Smooth muscle cell (in vitro differentiated cells): ENCODE results near the gene SLX4IP. TPM values are rescaled to one million over a fixed set of nuclear protein-coding genes. Genes with fewer than 3 reads are reported as not detected.

Source experiments
- DNase-seq: peaks from one replicate; lab custom pipeline; 2025; ENCODE audit not compliant: unreplicated experiment; lab: John Stamatoyannopoulos, UW
- H2AFZ ChIP-seq: fragments of 200-600 bp; sonication (generic); 2 replicates; pipeline ENCODE4 v1.6.0; 2016; ENCODE audit warnings: antibody characterized with exemption, low read depth, mild to moderate bottlenecking
- H3F3A ChIP-seq: fragments of 200-600 bp; sonication (generic); 2 replicates; pipeline ENCODE4 v1.6.0; 2017; ENCODE audit warnings: antibody characterized with exemption, low read depth
- H3K27ac ChIP-seq: fragments of 200-600 bp; sonication (generic); 2 replicates; pipeline ENCODE4 v1.5.1; 2016; ENCODE audit warnings: low read depth, mild to moderate bottlenecking
- H3K27me3 ChIP-seq: fragments of 200-600 bp; sonication (generic); 2 replicates; pipeline ENCODE4 v1.6.1; 2016; ENCODE audit warnings: low read depth, mild to moderate bottlenecking
- H3K36me3 ChIP-seq: fragments of 200-600 bp; sonication (generic); 2 replicates; pipeline ENCODE4 v1.5.1; 2016; ENCODE audit warnings: low read depth
- H3K4me1 ChIP-seq: fragments of 200-600 bp; sonication (generic); 2 replicates; pipeline ENCODE4 v1.5.1; 2016; ENCODE audit warnings: low read depth
- H3K4me2 ChIP-seq: fragments of 200-600 bp; sonication (generic); 2 replicates; pipeline ENCODE4 v1.6.0; 2016; ENCODE audit warnings: mild to moderate bottlenecking
- H3K4me3 ChIP-seq: fragments of 200-600 bp; sonication (generic); 2 replicates; pipeline ENCODE4 v1.5.1; 2016; ENCODE audit warnings: mild to moderate bottlenecking
- H3K79me2 ChIP-seq: fragments of 200-600 bp; sonication (generic); 2 replicates; pipeline ENCODE4 v1.6.0; 2016; ENCODE audit warnings: low read depth, mild to moderate bottlenecking
- H3K9ac ChIP-seq: fragments of 200-600 bp; sonication (generic); 2 replicates; pipeline ENCODE4 v1.6.0; 2016; ENCODE audit warnings: low read depth
- H3K9me3 ChIP-seq: fragments of 200-600 bp; sonication (generic); replicated peaks from 2 replicates; pipeline ENCODE4 v1.5.1; 2016; ENCODE audit warnings: low read depth
- H4K20me1 ChIP-seq: fragments of 200-600 bp; sonication (generic); 2 replicates; pipeline ENCODE4 v1.6.0; 2016; ENCODE audit warnings: low read depth
- CTCF ChIP-seq: fragments of 200-600 bp; sonication (generic); IDR thresholded peaks from 2 replicates; pipeline ENCODE4 v1.5.1; 2017; ENCODE audit warnings: borderline replicate concordance, mild to moderate bottlenecking, antibody characterized with exemption; ENCODE audit not compliant: insufficient read depth, poor library complexity, severe bottlenecking
- WGBS: methylation state at CpG from one replicate; pipeline ENCODE4 v1.1.7; 2016; ENCODE audit warnings: low lambda C conversion rate; 5-methylcytosine and 5-hydroxymethylcytosine counted together
- polyA plus RNA-seq: library from polyadenylated mRNA; unstranded; fragments of >200 nt; fragmentation: Nextera tagmentation; extraction: Ambion mirVana; gene quantifications from 2 replicates; pipeline ENCODE4 v1.2.1, GENCODE V29; 2016
- total RNA-seq: library from RNA; depleted of rRNA; stranded (reverse); fragments of >200 nt; gene quantifications from 2 replicates; pipeline ENCODE4 v1.2.3, GENCODE V29; 2014

SLX4IP gene
- total and polyA plus RNA-seq, 2 experiments from 2014 or later = 1.2 to 6.2 TPM

GRCh38 chr20:10454151-10454750, 19.1 kb downstream of the SLX4IP start:
- H3K4me1 ChIP-seq = no peaks in the 10 kb centered on the region
- no peaks in the 10 kb centered on the region for H3K27me3 ChIP-seq
- H3K4me3 ChIP-seq = no peak overlapping the region
- TF ChIP-seq CTCF = no peak
- no peak for DNase-seq
- H4K20me1 ChIP-seq = no peaks in the 10 kb centered on the region
- no peaks in the 10 kb centered on the region for H3K36me3 ChIP-seq
- H3K9ac ChIP-seq = no peak overlapping the region
- no peak overlapping the region for H3K4me2 ChIP-seq
- peaks cover 8% of the 10 kb centered on the region for H3K9me3 ChIP-seq
- H2AFZ ChIP-seq = no peak overlapping the region
- H3K79me2 ChIP-seq = peaks cover 22% of the 10 kb centered on the region
- no peaks in the 10 kb centered on the region for H3F3A ChIP-seq
- no peak overlapping the region for H3K27ac ChIP-seq

- no peak for DNase-seq
- Histone ChIP-seq H3F3A (no peaks in the 10 kb centered on the region), H3K9me3 (peaks cover 8% of the 10 kb centered on the region), H3K9ac (no peak overlapping the region), H3K79me2 (peaks cover 17% of the 10 kb centered on the region), H3K27ac (no peak overlapping the region), H3K4me2 (no peak overlapping the region), H3K4me1 (peaks cover 18% of the 10 kb centered on the region), H3K4me3 (no peak overlapping the region), H2AFZ (no peak overlapping the region), H3K27me3 (no peaks in the 10 kb centered on the region), H4K20me1 (no peaks in the 10 kb centered on the region), H3K36me3 (no peaks in the 10 kb centered on the region)
- WGBS = 98% methylated on average over 2 of the region's 2 CpGs
- TF ChIP-seq CTCF = no peak
Observed at GRCh38 chr20:10461495-10461894, 26.4 kb downstream of the SLX4IP start.

DNA sequence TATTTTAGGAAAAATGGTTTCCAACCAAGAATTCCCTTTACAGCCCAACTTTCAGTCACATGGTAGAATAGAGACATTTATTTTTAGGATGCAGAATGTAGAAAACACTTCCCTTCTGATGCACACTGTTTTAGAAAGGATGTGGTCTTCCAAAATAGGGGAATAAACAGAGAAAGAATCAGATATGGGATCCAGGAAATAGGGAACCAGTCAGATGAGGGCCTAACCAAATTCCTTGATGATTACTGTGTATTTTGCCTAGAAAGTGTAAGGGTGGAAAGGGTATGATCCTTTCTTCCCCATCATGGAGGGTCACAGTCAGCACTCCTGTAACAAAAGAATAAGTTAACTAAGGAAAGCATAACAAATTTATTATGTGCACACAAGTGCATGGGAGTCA, 27.4 kb downstream of the SLX4IP start:
- Histone ChIP-seq H3K9me3 (peaks cover 1% of the 10 kb centered on the region), H3K4me2 (no peak overlapping the region), H3F3A (peaks cover 8% of the 10 kb centered on the region), H4K20me1 (no peaks in the 10 kb centered on the region), H3K27me3 (no peaks in the 10 kb centered on the region), H3K9ac (no peak overlapping the region), H2AFZ (no peak overlapping the region), H3K27ac (no peak overlapping the region), H3K4me1 (peaks cover 29% of the 10 kb centered on the region), H3K36me3 (no peaks in the 10 kb centered on the region), H3K4me3 (no peak overlapping the region), H3K79me2 (peaks cover 9% of the 10 kb centered on the region)
- TF ChIP-seq CTCF = no peak
- DNase-seq = no peak

GRCh38 chr20:10463622-10464021, 28.5 kb downstream of the SLX4IP start:
- H3K4me2 ChIP-seq = no peak overlapping the region
- no peak overlapping the region for H2AFZ ChIP-seq
- H3F3A ChIP-seq = peaks cover 15% of the 10 kb centered on the region
- H3K4me1 ChIP-seq = peaks cover 40% of the 10 kb centered on the region
- no peaks in the 10 kb centered on the region for H3K27me3 ChIP-seq
- no peak overlapping the region for H3K9ac ChIP-seq
- TF ChIP-seq CTCF = no peak
- H3K27ac ChIP-seq = no peak overlapping the region
- H4K20me1 ChIP-seq = no peaks in the 10 kb centered on the region
- 98% methylated on average over 2 of the region's 2 CpGs for WGBS
- DNase-seq = no peak
- H3K36me3 ChIP-seq = no peaks in the 10 kb centered on the region
- H3K9me3 ChIP-seq = no peaks in the 10 kb centered on the region
- H3K4me3 ChIP-seq = no peak overlapping the region
- H3K79me2 ChIP-seq = peaks cover 5% of the 10 kb centered on the region
